NB4 (cell line): ENCODE results near the gene ATP11A.

Experiments used
- MYC ChIP-seq: IDR thresholded peaks from 2 replicates; pipeline ENCODE4 v1.6.1; 2011; ENCODE audit warnings: low read depth, low read length
- POLR2A ChIP-seq: IDR thresholded peaks from 2 replicates; pipeline ENCODE4 v1.6.1; 2011; ENCODE audit warnings: mild to moderate bottlenecking; ENCODE audit not compliant: insufficient read length; ENCODE audit errors: extremely low read depth
- TF ChIP-seq, protein P1 (sequence below): IDR thresholded peaks from one replicate; pipeline ENCODE4 v1.5.1; 2012; ENCODE audit warnings: low read depth, low read length
- TF ChIP-seq, protein P2 (sequence below): IDR thresholded peaks from 2 replicates; pipeline ENCODE4 v1.6.1; 2011; ENCODE audit warnings: low read depth, low read length

DNA sequence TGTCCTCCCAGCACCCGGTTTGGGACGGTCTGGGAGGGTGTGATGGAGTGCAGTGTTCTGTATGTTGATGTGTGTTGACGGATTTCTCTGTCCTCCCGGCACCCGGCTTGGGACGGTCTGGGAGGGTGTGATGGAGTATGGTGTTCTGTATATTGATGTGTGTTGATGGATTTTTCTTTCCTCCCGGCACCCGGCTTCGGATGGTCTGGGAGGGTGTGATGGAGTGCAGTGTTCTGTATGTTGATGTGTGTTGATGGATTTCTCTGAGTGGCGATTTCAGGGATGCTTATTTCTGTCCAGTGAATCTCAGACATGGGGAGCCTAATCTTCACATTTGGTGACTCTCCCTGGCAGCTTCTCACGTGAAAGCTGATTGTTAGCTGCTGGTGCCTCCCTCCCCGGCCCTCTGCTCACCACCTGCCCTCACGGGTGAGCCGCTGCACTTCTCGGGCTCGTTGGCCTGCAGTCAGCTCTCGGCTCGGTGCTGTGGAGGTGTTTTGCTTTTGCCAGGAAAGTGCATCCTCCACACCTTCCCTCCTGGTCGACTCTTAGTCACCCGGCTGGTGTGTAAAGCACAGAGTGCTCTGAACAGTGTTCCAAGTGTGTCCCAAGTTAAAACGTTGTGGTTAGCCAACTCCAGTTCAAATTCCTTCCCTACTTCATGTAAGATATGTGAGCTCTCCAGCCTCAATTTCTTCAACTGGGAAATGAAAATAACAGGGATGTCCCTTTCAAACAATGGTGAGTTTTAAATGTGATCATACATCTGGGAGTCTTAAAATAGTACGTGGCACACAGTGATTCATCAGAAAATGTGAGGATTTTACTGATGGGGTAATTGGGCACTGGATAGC, 54.6 kb downstream of the ATP11A start:
- TF ChIP-seq POLR2A (no peak), MYC (no peak)
- TF ChIP-seq, protein P1, sequence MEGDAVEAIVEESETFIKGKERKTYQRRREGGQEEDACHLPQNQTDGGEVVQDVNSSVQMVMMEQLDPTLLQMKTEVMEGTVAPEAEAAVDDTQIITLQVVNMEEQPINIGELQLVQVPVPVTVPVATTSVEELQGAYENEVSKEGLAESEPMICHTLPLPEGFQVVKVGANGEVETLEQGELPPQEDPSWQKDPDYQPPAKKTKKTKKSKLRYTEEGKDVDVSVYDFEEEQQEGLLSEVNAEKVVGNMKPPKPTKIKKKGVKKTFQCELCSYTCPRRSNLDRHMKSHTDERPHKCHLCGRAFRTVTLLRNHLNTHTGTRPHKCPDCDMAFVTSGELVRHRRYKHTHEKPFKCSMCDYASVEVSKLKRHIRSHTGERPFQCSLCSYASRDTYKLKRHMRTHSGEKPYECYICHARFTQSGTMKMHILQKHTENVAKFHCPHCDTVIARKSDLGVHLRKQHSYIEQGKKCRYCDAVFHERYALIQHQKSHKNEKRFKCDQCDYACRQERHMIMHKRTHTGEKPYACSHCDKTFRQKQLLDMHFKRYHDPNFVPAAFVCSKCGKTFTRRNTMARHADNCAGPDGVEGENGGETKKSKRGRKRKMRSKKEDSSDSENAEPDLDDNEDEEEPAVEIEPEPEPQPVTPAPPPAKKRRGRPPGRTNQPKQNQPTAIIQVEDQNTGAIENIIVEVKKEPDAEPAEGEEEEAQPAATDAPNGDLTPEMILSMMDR: no peak
- TF ChIP-seq, protein P2, sequence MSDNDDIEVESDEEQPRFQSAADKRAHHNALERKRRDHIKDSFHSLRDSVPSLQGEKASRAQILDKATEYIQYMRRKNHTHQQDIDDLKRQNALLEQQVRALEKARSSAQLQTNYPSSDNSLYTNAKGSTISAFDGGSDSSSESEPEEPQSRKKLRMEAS: no peak
